Eye (tissue), 1 donor: ENCODE data around the gene FITM1.

Experiments used
- DNase-seq: peaks from one replicate; pipeline ENCODE4 v3.0.0-alpha.2; 2015

Gene FITM1

GRCh38 chr14:24130380-24130716 is at the start of gene FITM1:
Gene FITM1, plus strand, starts transcription at chr14:24130659. Its CDS starts 905 bp downstream, at chr14:24131564.
- DNase-seq: no peak

GRCh38 chr14:24080888-24081738 is 49.3 kb upstream of the FITM1 start:
- peak; percentile 83 for DNase-seq

GRCh38 chr14:24081739-24082211 is 48.7 kb upstream of the FITM1 start:
- peak; percentile 57 for DNase-seq

- DNase-seq: no peak
Measured at GRCh38 chr14:24082411-24083080, 47.9 kb upstream of the FITM1 start.

GRCh38 chr14:24083462-24083861 is 47.0 kb upstream of the FITM1 start:
- DNase-seq: no peak

GRCh38 chr14:24084440-24084839 is 46.0 kb upstream of the FITM1 start:
- no peak for DNase-seq

GRCh38 chr14:24085215-24085614 is 45.2 kb upstream of the FITM1 start:
- no peak for DNase-seq

- DNase-seq: peak; percentile 65
Measured at GRCh38 chr14:24086193-24086955, 44.1 kb upstream of the FITM1 start.

GRCh38 chr14:24087004-24087403 is 43.5 kb upstream of the FITM1 start:
- no peak for DNase-seq

- DNase-seq: no peak
Measured at GRCh38 chr14:24088095-24088494, 42.4 kb upstream of the FITM1 start.

GRCh38 chr14:24089890-24090289 is 40.6 kb upstream of the FITM1 start:
- DNase-seq: no peak

GRCh38 chr14:24092110-24092504 is 38.4 kb upstream of the FITM1 start:
- DNase-seq: no peak

GRCh38 chr14:24092505-24093206 is 37.8 kb upstream of the FITM1 start:
- no peak for DNase-seq

GRCh38 chr14:24093207-24093900 is 37.1 kb upstream of the FITM1 start:
- no peak for DNase-seq

GRCh38 chr14:24093901-24094840 is 36.3 kb upstream of the FITM1 start, which contains the start of gene PCK2:
Gene PCK2, plus strand, starts transcription at chr14:24094311. Its CDS starts 95 bp downstream, at chr14:24094406.
- DNase-seq: peak; percentile 92

GRCh38 chr14:24094841-24095270 is 35.6 kb upstream of the FITM1 start:
- peak; percentile 84 for DNase-seq

GRCh38 chr14:24095271-24096068 is 35.0 kb upstream of the FITM1 start:
- peak; percentile 79 for DNase-seq

GRCh38 chr14:24096545-24097181 is 33.8 kb upstream of the FITM1 start:
- DNase-seq: no peak

- no peak for DNase-seq
Measured at GRCh38 chr14:24098229-24098926, 32.1 kb upstream of the FITM1 start.
